ACHN (cell line): ENCODE measurements around the gene HSF2BP.
A peak's percentile ranks its signal among the peaks of the same experiment; 100 is the strongest.
"Not testable (repeated sequence)": the region's sequence is repeated elsewhere in the genome, so short reads cannot be mapped to it uniquely, and the experiment has no call there.

Experiments used
- DNase-seq: peaks from one replicate; pipeline ENCODE4 v3.0.0-alpha.2; 2015
- in situ Hi-C: cut with HindIII; loops from 2 replicates; pipeline ENCODE4 v1.10.0; 2017; ENCODE audit warnings: low sequenced_read_pairs, low pct_ligation_motif_present, low pct_unique_long_range_greater_than_20kb

Gene HSF2BP

DNA sequence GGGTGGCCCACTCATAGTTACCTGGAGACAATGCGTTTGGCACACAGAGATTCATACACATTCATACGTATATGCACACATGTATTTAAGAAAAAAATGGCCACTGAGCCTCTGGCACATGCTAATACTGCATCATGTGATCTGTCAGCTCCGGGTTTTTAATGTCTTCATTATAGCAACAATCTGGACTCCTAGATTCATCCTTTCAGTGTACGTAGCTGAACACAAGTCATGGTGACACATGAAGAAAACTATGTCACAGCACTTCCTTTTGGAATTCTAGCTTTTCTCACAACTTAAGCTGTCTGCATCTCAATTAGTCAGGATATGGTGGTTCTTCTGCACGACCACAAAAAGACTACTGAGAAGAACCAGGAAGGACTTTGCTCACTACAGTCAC lies 24.7 kb downstream of the HSF2BP start:
- in situ Hi-C loops, result no loop called here
- DNase-seq, result no peak

DNA sequence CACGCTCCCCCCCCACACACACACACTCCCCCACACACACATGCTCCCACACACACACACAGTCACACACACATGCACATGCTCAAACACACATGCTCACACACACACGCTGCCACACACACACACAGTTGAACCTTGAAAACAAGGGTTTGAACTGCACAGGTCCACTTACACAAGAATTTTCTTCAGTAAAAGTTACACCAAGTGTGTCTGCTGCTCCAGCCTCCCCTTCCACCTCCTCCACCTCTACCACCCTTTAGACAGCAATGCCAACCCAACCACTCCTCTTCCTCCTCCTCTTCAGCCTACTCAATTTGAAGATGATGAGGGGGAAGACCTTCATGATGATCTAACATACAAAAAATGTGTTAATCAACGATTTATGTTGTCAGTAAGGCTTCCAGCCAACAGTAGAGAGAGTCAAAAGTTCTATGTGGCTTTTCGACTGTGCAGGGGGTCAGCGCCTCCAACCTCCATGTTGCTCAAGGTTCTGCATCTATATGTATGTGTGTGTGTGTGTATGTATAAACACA lies 26.8 kb downstream of the HSF2BP start:
- in situ Hi-C loops, result no loop called here
- no peak for DNase-seq

DNA sequence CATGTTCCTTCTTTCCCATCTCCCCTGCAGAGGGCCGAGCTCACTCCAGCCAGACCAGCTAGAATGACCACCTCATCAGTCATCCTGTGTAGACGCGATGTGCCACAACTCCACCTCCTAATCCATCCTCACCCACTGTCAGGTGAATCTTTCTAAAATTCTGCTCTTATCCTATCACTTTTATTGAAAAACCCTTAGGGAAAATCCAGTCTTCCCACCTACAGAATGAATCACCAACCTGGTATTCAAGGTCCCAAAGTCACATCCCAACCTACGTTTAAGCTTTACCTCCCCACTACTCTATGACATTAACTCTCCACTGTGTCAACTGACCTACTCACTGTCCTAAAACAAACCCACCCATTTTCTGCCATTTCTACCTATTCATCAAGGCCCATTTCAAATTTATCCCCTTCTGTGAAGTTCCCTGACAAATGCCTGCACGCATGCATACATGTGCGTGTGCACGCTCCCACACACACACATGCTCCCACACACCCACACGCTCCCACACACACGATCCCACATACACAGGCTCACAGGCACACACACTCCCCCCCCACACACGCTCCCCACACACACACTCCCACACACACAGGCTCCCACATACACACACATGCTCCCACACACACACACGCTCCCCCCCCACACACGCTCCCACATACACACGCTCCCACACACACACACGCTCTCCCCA lies 27.7 kb downstream of the HSF2BP start:
- in situ Hi-C loops, result no loop called here
- no peak for DNase-seq

DNA sequence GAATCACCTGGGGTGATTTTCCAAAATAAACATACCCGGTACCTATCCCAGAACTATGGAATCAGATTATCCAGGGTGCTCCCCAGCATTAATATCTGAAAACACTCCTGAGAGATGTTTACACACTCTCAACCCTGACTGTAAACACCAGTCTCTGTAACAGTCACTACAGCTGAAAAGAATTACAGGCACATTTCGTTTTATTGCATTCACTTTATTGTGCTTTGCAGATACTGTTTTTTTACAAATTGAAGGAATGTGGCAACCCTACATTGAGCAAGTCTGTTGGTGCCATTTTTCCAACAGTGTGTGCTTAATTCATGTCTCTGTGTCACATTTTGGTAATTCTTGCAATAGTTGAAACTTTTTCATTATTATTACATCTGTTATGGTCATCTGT lies 31.8 kb downstream of the HSF2BP start:
- no peak for DNase-seq
- in situ Hi-C loops, result no loop called here

DNA sequence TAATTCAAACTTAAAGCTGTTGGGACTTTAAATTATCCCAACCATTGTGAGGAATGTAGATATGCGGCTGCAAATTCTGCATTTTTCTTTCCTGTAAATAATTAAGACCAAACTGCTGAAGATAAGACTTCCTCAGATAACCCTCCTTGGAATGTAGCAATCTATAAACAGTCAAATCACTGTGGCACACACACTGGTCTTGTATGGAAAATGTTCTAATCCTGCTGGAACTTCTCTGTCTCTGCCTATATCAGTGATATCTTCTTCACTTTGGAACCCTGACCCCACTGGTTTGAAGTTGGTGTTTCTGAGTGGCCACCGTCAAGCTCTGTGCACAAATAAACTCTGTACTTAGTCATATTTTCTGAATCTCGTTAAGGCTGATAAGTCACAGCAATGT lies 32.9 kb downstream of the HSF2BP start:
- no peak for DNase-seq
- in situ Hi-C loops, result no loop called here

DNA sequence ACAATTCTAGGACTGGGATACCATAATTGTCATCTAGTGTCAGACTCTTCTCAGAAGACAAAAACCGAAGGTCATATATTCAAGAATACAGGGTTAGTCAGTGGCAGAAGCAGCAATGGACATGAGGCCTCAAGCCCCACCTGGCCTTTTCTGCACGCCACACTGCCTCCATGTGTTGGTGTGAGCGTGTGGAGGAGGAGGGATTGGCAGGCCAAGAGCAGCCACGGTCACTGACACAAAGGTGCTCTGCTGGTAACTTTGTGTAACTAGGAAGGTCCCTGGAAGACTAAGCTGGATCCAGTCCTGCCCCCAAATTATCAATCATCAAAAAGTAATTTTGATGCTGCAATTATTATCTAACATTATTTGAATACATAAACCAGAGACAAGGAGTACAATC lies 34.9 kb downstream of the HSF2BP start:
- DNase-seq, result no peak
- in situ Hi-C loops, result no loop called here

DNA sequence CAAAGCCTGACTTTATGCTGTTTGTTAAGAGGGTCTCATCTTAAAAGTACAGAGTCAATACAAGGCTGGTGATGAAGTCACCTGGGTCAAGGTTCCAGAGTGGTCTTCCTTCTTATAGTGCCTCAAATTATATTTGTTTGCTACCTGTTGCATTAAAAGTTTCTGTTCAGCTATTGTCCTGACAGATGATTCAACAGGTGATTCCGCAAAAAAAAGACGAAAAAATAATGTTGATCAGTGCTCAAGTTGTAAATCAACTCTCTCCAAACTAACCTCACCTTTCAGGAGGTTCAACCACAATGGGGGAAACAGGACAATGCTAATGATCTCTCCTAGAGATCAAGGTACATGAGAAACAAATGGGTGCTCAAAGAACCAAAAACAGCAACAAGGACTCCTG lies 35.7 kb downstream of the HSF2BP start:
- DNase-seq, result no peak
- in situ Hi-C loops, result no loop called here

DNA sequence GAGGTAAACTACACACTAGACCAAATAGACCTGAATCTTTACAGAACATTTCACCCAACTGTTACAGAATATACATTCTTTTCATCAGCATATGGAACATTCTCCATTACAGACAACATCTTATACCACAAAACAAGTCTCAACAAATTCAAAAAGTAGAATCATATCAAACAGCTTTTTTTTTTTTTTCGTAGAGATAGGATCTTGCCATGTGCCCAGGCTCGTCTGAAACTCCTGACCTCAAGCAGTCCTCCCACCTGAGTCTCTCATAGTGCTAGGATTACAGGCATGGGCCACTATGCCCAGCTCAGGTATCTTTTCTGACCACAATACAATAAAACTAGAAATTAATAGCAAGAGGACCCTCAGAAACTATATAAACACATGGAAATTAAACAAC lies 36.5 kb downstream of the HSF2BP start:
- no peak for DNase-seq
- in situ Hi-C loops, result no loop called here

DNA sequence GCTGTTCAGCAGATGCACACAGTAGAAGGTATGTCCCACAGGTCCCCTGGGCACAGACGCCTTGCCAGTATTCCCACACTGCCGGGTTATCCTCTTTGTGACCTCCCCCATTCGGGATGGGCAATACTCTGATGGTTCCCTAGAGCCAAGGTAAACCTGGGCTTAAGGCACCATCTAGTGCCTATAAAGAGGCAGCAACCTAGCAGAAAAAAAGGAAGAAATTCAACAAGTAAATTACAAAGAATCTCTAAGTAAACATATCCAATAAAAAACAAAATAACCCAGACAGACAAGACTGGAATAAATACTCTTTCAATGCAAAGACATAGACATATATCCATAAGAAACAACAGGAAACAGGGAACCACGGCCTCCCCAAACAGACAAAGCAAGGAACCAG lies 39.4 kb downstream of the HSF2BP start:
- in situ Hi-C loops, result no loop called here
- peak; percentile 29 for DNase-seq

DNA sequence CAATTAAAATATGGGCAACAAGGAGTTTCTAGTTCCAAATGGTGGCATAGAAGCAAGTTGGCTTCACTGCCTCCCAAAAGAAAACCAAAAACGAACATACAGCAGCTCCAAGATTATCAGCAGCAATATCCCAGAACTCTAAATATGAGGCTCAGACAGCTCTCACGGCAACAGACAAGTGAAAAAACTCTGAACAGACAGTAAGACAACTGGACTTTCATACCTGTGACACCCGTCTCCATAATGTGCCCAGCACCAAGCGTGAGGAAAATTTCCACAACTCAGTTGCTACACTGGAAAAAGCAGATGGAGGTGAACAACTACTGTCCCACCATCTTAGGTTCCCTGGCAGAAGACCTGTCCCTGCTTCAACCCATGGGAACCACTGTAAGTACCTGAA lies 39.9 kb downstream of the HSF2BP start:
- no peak for DNase-seq

DNA sequence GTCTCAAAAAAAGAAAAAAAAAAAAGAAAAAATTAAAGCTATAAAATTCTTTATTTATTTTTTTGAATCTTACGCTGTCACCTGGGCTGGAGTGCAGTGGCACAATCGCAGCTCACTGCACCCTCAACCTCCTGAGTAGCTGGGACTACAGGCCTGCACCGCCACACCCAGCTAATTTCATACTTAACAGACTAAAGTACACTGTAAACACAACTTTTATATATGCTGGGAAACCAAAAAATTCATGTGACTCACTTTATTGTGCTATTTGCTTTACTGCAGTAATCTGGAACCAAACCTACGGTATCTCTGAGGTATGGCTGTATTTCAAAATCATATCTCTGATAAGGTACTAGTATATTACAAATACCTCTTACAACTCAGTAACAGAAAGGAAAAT lies 40.3 kb downstream of the HSF2BP start:
- in situ Hi-C loops, result no loop called here
- no peak for DNase-seq

More for the DNA sequence above, 39.9 kb downstream of the HSF2BP start:
- in situ Hi-C loops, result no loop called here

DNA sequence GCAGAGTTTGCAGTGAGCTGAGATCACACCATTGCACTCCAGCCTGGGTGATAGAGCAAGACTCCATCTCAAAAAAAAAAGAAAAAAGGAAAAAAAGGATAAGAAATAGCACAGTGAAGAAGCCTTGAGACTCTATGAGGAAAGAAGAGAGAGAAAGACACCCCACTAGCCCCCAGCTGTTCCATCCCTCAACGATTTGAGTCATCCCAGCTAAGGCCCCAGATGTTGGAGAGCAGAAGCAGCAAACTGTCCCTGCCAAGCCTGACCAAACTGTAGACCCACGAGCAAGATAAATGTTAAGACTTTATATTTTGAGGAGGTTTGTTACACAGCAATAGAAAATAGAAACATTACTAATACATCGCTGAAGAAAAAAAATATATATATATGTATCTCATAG lies 42.4 kb downstream of the HSF2BP start:
- in situ Hi-C loops, DNase-seq: not testable (repeated sequence)

DNA sequence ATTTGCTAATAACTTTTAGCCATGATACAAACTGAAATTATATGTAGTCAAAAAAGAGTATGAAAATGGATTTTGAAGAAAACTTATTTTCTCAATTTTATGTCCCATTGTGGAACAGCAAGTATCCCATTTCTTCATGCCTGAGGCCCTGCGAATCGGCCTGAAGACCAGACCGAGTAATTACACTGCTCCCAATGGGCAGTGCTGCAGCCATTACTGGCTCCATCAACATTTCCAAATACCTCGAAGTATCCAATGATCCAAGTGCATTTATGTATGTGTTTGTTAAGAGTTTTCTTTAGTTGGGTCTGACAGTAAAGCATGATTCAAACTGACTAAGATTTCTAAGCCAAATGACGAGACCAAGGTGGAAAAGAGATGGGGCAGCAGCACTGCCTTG lies 44.4 kb downstream of the HSF2BP start:
- DNase-seq, result no peak
- in situ Hi-C loops, result no loop called here

DNA sequence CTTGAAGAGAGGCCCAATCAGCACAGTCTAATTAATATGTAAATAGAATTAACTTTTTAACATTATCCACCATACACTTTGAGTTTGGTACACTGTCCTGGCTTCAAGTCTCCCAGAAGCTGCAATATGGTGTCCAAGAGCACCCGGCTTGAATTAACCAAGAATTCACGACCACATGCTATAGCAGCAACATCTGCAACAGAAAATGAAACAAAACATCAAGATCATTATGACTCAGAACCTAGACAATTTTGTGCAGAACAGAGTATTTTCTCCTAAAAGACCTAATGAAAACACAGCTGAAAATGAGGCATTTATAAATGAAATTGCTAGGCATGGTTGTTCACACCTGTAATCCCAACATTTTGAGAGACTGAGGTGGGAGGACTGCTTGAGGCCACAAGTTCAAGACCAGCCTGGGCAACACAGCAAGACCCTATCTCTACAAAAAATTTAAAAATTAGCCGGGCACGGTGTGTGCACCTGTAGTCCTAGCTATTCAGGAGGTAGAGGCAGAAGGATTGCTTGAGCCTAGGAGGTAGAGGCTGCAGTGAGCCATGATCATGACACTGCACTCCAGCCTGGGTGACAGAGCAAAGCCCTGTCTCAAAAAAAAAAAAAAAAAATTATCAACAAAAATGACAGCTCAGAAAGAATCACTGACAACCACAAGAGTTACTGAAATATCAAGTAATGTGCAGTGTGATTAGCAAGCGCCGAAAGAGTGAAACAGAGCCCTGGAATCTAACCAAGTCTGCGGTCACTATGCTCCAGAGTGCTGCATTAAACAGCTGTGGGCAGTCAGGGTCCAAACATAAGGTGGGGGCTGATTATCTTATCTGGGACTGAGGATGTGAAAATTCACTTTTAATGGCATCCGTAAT lies 45.3 kb downstream of the HSF2BP start:
- DNase-seq, result no peak
- in situ Hi-C loops, result no loop called here

DNA sequence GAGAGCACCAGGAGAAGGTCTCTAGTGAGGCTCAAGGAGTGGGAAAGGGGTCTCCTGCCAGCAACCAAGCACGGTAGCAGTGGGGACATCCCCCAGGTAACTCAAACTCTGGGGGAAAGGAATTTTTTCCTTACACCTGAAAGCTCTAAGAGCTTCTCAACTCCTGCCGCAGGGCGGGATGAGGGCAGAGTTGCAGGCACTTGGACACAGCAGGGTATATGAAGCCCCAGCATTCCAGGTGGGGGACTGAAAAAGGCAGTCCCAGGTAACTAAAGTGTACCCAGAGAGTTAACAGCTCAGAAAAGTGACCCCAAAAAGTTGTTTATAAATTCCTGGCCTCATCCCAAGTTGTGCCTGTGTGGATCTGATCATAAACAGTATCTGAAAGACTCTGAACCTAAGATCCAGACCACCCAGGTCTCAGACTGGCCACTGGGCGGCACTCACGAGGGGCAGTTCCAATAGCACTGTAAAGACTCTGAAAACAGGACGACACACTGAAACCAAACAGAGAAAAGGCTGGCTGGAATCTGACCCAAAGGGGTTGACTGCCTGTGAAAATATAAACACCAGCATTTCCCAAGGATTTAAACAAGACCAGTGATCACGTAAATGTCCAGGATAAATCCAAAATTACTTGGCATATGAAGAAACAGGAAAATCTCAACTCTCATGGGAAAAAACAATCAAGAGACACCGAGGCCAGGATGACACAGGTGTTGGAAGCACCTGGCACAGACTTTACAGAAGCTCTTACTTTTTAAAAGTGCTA lies 47.5 kb downstream of the HSF2BP start:
- in situ Hi-C loops, result no loop called here
- peak; percentile 64 for DNase-seq

DNA sequence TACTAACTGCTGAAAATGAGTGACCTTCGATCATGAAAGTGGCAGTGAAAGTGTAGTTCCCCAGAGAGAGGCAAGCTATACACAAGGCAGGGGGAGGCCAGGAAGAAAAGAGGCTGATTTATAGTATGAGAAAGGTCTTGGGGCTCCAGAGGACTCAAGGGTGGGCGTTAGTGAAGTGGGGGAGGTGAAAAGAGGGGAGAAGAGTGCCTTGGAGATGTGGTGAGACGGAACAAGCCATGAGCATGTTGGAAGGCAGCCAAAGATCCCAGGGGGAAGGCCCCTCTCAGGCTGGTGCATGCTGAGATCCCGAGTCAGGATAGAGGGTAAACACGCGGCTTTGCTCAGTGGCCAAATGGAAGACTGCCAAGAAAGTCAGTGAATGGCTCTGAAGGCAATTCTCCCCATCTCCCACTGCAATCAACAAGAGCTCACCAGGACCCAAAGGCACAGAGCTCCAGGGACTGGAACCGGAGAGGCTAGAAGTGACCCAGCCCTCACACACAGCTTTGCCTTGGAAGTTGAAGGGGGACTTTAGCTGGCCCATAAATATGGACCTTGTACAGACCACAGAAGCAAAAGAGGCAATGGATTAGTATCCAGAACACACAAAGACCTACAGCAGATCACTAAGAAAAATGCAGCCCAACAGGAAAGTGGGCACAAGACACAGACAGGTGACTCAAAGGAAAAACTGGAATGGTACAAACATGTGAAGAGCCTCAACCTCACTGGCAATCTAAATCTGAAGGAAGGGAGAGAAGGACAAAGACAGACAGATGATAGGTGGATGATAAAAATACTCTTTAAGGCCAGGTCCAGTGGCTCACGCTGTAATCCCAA lies 49.6 kb downstream of the HSF2BP start:
- peak; percentile 48 for DNase-seq
- in situ Hi-C loops, result no loop called here

DNA sequence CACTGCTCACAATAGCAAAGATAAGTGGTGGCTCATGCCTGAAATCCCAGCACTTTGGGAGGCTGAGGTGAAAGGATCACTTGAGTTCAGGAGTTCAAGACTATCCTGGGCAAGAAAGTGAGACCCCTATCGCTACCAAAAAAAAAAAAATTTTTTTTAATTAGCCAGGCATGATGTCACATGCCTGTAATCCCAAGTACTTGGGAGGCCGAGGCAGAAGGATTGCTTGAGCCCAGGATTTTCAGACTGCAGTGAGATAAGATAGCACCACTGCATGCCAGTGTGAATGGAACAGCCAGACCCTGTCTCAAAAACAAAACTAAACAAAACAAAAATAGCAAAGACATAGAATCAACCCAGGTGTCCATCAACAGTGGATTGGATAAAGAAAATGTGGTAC lies 50.6 kb downstream of the HSF2BP start:
- no peak for DNase-seq

DNA sequence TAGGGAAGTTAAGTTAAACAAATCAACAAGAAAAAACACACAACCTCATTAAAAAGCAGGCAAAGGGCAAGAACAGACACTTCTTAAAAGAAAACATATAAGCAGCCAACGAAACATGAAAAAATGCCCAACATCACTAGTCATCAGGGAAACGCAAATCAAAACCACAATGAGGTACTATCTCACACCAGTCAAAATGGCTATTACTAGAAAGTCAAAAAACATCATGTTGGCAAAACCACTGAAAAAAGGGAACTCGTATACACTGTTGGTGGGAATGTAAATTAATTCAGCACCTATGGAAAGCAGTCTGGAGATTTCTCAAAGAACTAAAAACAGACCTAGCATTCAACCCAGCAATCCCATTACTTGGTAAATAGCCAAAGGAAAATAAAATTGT lies 51.1 kb downstream of the HSF2BP start:
- in situ Hi-C loops, result no loop called here
- DNase-seq, result no peak

More for the DNA sequence above, 50.6 kb downstream of the HSF2BP start:
- in situ Hi-C loops, result no loop called here
